ENCODE results near the gene SGTA. TPM values are rescaled to one million over a fixed set of nuclear protein-coding genes. Genes with fewer than 3 reads are reported as not detected.
"Not testable (repeated sequence)": the region's sequence is repeated elsewhere in the genome, so short reads cannot be mapped to it uniquely, and the experiment has no call there.

Gene SGTA
- total RNA-seq, 1 donor from 2014 or later, result 56.6 TPM

GRCh38 chr19:2798158-2798685, 15.1 kb upstream of the SGTA start:
- no peak for DNase-seq
- intact Hi-C loops (cut with DNase I), result no loop called here
- no peak for ATAC-seq (ENCODE audit: poor library complexity)

- ATAC-seq (ENCODE audit: poor library complexity), result peak; percentile 68
- DNase-seq, result peak; percentile 65
- intact Hi-C loops (cut with DNase I), result no loop called here
Measured at GRCh38 chr19:2797280-2797679, 14.2 kb upstream of the SGTA start.

- peak; percentile 65 for DNase-seq
- intact Hi-C loops (cut with DNase I), result no loop called here
- peak; percentile 56 for ATAC-seq (ENCODE audit: poor library complexity)
Measured at GRCh38 chr19:2796659-2797266, 13.7 kb upstream of the SGTA start.

GRCh38 chr19:2795827-2796658, 13.0 kb upstream of the SGTA start:
- ATAC-seq (ENCODE audit: poor library complexity) (no peak), DNase-seq (no peak)
- intact Hi-C loops (cut with DNase I), result no loop called here

GRCh38 chr19:2793577-2793976, 10.5 kb upstream of the SGTA start:
- no peak for ATAC-seq (ENCODE audit: poor library complexity)
- intact Hi-C loops (cut with DNase I), result no loop called here
- DNase-seq, result no peak

DNA sequence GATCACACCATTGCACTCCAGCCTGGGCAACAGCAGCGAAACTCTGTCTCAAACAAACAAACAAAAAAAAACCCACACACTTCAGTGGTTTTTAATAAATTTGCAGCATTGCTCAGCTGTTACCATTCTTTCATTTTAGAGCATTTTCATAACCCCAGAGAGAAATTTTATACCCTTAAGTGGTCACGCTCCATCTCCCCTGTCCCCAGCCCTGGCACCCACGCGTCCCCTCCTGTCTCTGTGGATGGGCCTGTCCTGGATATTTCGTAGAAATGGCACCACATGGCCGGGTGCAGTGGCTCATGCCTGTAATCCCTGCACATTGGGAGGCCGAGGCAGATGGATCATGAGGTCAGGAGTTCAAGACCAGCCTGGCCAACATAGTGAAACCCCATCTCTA, 10.1 kb upstream of the SGTA start:
- intact Hi-C loops (cut with DNase I), result no loop called here
- ATAC-seq (ENCODE audit: poor library complexity) (no peak), DNase-seq (no peak)

GRCh38 chr19:2792666-2793065, 9.6 kb upstream of the SGTA start:
- intact Hi-C loops (cut with DNase I); DNase-seq: not testable (repeated sequence)

GRCh38 chr19:2791876-2792275, 8.8 kb upstream of the SGTA start:
- intact Hi-C loops (cut with DNase I), result no loop called here
- no peak for DNase-seq
- ATAC-seq (ENCODE audit: poor library complexity), result peak; percentile 40

More at GRCh38 chr19:2792666-2793065, 9.6 kb upstream of the SGTA start:
- ATAC-seq (ENCODE audit: poor library complexity), result not testable (repeated sequence)

- DNase-seq (no peak), ATAC-seq (ENCODE audit: poor library complexity) (no peak)
- intact Hi-C loops (cut with DNase I), result no loop called here
Measured at GRCh38 chr19:2791440-2791839, 8.4 kb upstream of the SGTA start.

- ATAC-seq (ENCODE audit: poor library complexity) (no peak), DNase-seq (no peak)
- intact Hi-C loops (cut with DNase I), result no loop called here
Measured at GRCh38 chr19:2790557-2791271, 7.6 kb upstream of the SGTA start.

GRCh38 chr19:2790194-2790556, 7.1 kb upstream of the SGTA start:
- no peak for DNase-seq
- ATAC-seq (ENCODE audit: poor library complexity), result no peak
- intact Hi-C loops (cut with DNase I), result no loop called here

DNA sequence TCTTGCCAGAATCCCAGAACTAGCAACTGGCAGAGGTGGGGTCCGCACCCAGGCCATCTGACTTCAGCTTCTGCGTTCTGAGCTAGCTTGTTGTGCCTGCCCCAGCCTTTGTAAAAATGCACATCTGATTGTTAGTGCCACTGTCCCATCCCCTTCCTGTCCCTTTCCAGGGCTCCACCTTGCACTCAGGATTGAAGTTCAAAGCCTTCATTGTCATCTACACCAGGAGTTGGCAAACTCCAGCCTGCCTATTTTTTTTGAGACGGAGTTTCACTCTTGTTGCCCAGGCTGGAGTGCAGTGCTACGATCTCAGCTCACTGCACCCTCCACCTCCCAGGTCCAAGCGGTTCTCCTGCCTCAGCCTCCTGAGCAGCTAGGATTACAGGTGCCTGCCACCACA, 5.2 kb upstream of the SGTA start:
- ATAC-seq (ENCODE audit: poor library complexity) (no peak), DNase-seq (no peak)
- intact Hi-C loops (cut with DNase I), result no loop called here

GRCh38 chr19:2787115-2787514, 4.0 kb upstream of the SGTA start:
- ATAC-seq (ENCODE audit: poor library complexity) (no peak), DNase-seq (no peak)
- intact Hi-C loops (cut with DNase I), result no loop called here

DNA sequence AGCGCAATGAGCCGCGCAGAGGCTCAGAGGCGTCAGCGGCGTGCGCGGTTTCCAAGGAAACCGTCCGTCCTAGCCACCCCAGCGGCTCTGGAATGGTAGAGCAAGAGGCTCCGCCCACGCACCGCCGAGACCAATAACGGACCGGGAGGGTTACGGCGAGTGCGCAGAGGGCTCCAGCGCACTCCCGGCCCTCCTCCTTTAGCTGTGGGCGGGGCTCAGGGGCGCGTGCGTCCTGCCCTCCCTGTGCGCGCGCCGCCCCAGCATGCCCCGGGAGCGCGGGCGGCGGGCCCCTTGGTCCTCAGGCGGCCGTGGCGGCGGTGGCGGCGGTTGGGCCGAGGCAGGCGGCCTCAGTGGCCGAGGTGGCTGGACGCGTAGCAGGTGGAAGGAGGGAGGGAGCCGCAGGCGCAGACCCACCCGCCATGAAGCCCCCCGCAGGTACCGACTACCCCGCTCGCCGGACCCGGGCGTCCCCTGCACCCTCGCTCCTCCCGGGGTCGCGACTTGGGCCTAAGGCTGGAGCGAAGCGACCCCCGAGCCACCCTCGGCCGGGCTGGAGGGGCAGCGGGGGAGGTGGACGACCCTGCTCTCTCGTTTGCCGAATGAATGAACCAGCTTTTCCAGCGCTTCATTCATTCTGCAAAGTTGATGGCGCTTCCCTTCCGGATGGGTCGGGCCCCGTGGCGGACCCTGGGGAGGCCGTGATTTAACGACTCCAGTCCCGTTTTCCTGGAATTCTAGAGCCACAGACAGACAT, 2.3 kb upstream of the SGTA start, which contains the start of gene THOP1:
THOP1 (plus strand) TSS at position 260 of the 754 bp plus-strand sequence; CDS start at position 420, 160 bp downstream.
- intact Hi-C loops (cut with DNase I), result no loop called here
- ATAC-seq (ENCODE audit: poor library complexity) (peak; percentile 92), DNase-seq (peak; percentile 99)

DNA sequence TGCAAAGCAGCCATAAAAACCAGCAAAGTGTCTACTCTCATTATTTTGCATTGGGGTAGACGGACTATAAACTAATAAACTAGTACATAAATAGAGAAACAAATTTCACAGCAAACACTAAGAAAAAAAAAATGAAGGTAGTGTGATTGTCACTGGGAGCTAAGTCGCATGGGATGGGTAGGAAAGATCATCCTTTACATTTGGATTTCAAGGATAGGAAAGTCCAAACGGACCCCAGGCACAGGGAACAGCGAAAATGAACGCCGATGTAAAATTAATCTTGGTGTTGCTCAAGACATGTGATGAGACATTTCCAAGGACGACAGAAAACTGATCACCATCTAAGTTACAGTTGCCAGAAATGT, 690 bp upstream of the SGTA start:
- ATAC-seq (ENCODE audit: poor library complexity), result no peak
- intact Hi-C loops (cut with DNase I), result no loop called here

GRCh38 chr19:2782329-2782935, 641 bp downstream of the SGTA start:
- DNase-seq (no peak), ATAC-seq (ENCODE audit: poor library complexity) (no peak)
- intact Hi-C loops (cut with DNase I), result no loop called here

More for the DNA sequence above, 690 bp upstream of the SGTA start:
- no peak for DNase-seq

- intact Hi-C loops (cut with DNase I), result no loop called here
- ATAC-seq (ENCODE audit: poor library complexity) (no peak), DNase-seq (no peak)
Measured at GRCh38 chr19:2780284-2780683, 2.8 kb downstream of the SGTA start.

GRCh38 chr19:2779121-2779740, 3.8 kb downstream of the SGTA start:
- ATAC-seq (ENCODE audit: poor library complexity) (no peak), DNase-seq (no peak)
- intact Hi-C loops (cut with DNase I), result no loop called here

Data from Right ventricle myocardium superior (tissue), 1 donor.